K562 (cell line): ENCODE results near the gene CTSF. TPM values are rescaled to one million over a fixed set of nuclear protein-coding genes. Genes with fewer than 3 reads are reported as not detected.
A peak's percentile ranks its signal among the peaks of the same experiment; 100 is the strongest.

Experiments used
- FOXA3 ChIP-seq, 2 experiments: fragments of 450-650 bp in 1 of 2; sonication (generic) in 1 of 2; formaldehyde crosslinking; IDR thresholded peaks in 1 of 2; conservative IDR thresholded peaks in 1 of 2; 2 replicates each; pipeline versions ENCODE4 v1.4.0 to v1.8.0; 2020 to 2022; ENCODE audit warnings: mild to moderate bottlenecking in 2 of 2, missing genetic modification reagents in 1 of 2
- NR3C1 ChIP-seq: sonication (generic); formaldehyde crosslinking; IDR thresholded peaks from 2 replicates; pipeline ENCODE4 v1.8.1; 2022; ENCODE audit warnings: missing genetic modification reagents
- POLR2A ChIP-seq: fragments of 450-650 bp; conservative IDR thresholded peaks from 2 replicates; pipeline ENCODE4 v1.6.1; 2016
- RBFOX2 ChIP-seq: fragments of 200-400 bp; formaldehyde crosslinking; IDR thresholded peaks from 2 replicates; pipeline ENCODE4 v1.6.1; 2017; ENCODE audit warnings: low read depth, mild to moderate bottlenecking, low read length, moderate library complexity
- SIN3A ChIP-seq, 2 experiments: fragments of 150-350 bp in 1 of 2; IDR thresholded peaks; 2 replicates each; pipeline ENCODE4 v1.6.1; 2011 to 2016; ENCODE audit warnings: borderline replicate concordance in 2 of 2, low read depth in 2 of 2, low read length in 2 of 2, mild to moderate bottlenecking in 2 of 2, moderate library complexity in 2 of 2; ENCODE audit not compliant: control insufficient read depth in 1 of 2
- TEAD1 ChIP-seq, 2 experiments: fragments of 450-650 bp in 1 of 2; sonication (generic) in 1 of 2; formaldehyde crosslinking; IDR thresholded peaks; 2 replicates each; pipeline versions ENCODE4 v1.4.0 to v1.8.0; 2020 to 2022; ENCODE audit warnings: mild to moderate bottlenecking in 2 of 2, missing genetic modification reagents in 1 of 2
- YY1 ChIP-seq, 3 experiments: IDR thresholded peaks; 2 replicates each; pipeline ENCODE4 v1.6.1; 2011; ENCODE audit warnings: low read length in 2 of 3, mild to moderate bottlenecking in 2 of 3, moderate library complexity in 2 of 3, borderline replicate concordance in 1 of 3, control low read depth in 1 of 3, low read depth in 1 of 3; ENCODE audit not compliant: insufficient read depth in 3 of 3, insufficient replicate concordance in 2 of 3, control insufficient read depth in 1 of 3, insufficient read length in 1 of 3; ENCODE audit errors: extremely low read depth in 1 of 3
- ZFX ChIP-seq: sonication (generic); formaldehyde crosslinking; IDR thresholded peaks from 2 replicates; pipeline ENCODE4 v1.8.0; 2022; ENCODE audit warnings: mild to moderate bottlenecking, missing genetic modification reagents, moderate library complexity
- ZNF431 ChIP-seq: sonication (generic); formaldehyde crosslinking; IDR thresholded peaks from 2 replicates; pipeline ENCODE4 v1.8.0; 2022; ENCODE audit warnings: mild to moderate bottlenecking, missing genetic modification reagents
- polyA plus RNA-seq, 8 experiments: library from polyadenylated mRNA; depleted of rRNA in 4 of 8; stranded (reverse) in 5 of 8; unstranded in 3 of 8; fragments of >200 nt; fragmentation: Nextera tagmentation in 2 of 8; fragmentation: Illumina TruSeq in 1 of 8; extraction: Ambion mirVana in 2 of 8; extraction: Trizol in 1 of 8; gene quantifications; 2 replicates each; pipeline versions ENCODE4 v1.2.1 to v1.2.3, GENCODE V29; 2011 to 2014; ENCODE audit warnings: inconsistent platforms in 1 of 8, missing spikeins in 1 of 8
- total RNA-seq, 7 experiments: library from RNA; depleted of rRNA in 6 of 7; stranded (reverse); fragments of >200 nt in 6 of 7; fragmentation: Illumina TruSeq in 2 of 7; extraction: Trizol in 2 of 7; gene quantifications; 2 replicates each; pipeline versions ENCODE4 v1.2.1 to v1.2.3, GENCODE V29; 2011 to 2021; ENCODE audit warnings: low replicate concordance in 1 of 7
- TF ChIP-seq, protein P1 (sequence below): fragments of 250-450 bp; sonication (Bioruptor Pico); IDR thresholded peaks from 2 replicates; pipeline ENCODE4 v1.4.0; 2020

CTSF gene
- total and polyA plus RNA-seq, 9 of the 15 experiments (the other 6 are each of a cell fraction or from before 2014, with no cell fraction given) = 0.41 to 10.5 (median 3.8) TPM

DNA sequence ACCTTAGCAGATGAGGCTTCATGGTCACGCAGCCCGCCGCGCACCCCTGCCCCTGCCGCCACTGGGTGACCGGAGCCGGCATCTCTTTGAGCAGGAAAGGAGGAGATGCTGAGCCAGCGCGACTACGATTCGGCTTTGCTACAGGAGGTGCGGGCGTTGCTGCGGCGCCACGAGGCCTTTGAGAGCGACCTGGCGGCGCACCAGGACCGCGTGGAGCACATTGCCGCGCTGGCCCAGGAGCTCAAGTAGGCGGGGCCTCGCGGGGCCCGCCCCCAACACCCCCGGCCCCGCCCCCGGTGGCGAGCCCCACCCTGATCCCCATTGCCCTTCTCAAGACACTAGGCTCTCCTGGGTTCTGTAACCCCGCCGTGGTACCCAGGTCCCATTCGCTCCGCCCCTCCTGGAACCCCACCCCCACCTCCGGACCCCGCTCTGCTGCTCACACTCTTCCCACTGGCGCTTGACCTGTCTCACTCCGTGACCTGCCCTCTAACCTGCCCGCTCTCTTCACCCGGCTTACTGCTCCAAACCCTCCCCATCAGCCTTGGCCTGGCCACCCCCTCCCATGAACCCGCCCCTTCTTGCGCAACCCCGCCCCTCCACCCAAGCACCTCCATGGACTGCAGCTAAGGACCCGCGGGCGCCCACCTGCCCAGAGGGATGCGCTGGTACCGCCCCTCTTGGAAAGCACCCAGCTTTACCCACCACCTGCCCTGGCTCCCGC lies 9.1 kb downstream of the CTSF start (continued):
- TF ChIP-seq YY1 (IDR thresholded peaks at IDR 0.05; ENCODE audit: borderline replicate concordance in 1 of 3, control insufficient read depth in 1 of 3, extremely low read depth in 1 of 3, insufficient read depth in 3 of 3, insufficient read length in 1 of 3, insufficient replicate concordance in 2 of 3, low read depth in 1 of 3, low read length in 2 of 3) (peak in 1 of 3 experiments; percentile 19), ZNF431 (CRISPR knock-in tag) (peak; percentile 87), POLR2A (no peak), NR3C1 (CRISPR knock-in tag) (0 out of 2 replicates have a peak, but pooled peaks have one; percentile 74), TEAD1 (CRISPR knock-in tag; IDR thresholded peaks at IDR 0.05) (peak in 1 of 2 experiments; percentile 53; a peak in 1 of 4 replicates), FOXA3 (CRISPR knock-in tag; conservative IDR thresholded peaks at IDR 0.05 in 1 of 2, IDR thresholded peaks at IDR 0.05 in 1 of 2) (peak in 1 of 2 experiments; percentile 77; a peak in 1 of 4 replicates), RBFOX2 (peak; percentile 62), ZFX (CRISPR knock-in tag) (peak; percentile 61), SIN3A (IDR thresholded peaks at IDR 0.05; ENCODE audit: borderline replicate concordance in 2 of 2, control insufficient read depth in 1 of 2, low read depth in 2 of 2, low read length in 2 of 2) (no peak)
- TF ChIP-seq, protein P1, sequence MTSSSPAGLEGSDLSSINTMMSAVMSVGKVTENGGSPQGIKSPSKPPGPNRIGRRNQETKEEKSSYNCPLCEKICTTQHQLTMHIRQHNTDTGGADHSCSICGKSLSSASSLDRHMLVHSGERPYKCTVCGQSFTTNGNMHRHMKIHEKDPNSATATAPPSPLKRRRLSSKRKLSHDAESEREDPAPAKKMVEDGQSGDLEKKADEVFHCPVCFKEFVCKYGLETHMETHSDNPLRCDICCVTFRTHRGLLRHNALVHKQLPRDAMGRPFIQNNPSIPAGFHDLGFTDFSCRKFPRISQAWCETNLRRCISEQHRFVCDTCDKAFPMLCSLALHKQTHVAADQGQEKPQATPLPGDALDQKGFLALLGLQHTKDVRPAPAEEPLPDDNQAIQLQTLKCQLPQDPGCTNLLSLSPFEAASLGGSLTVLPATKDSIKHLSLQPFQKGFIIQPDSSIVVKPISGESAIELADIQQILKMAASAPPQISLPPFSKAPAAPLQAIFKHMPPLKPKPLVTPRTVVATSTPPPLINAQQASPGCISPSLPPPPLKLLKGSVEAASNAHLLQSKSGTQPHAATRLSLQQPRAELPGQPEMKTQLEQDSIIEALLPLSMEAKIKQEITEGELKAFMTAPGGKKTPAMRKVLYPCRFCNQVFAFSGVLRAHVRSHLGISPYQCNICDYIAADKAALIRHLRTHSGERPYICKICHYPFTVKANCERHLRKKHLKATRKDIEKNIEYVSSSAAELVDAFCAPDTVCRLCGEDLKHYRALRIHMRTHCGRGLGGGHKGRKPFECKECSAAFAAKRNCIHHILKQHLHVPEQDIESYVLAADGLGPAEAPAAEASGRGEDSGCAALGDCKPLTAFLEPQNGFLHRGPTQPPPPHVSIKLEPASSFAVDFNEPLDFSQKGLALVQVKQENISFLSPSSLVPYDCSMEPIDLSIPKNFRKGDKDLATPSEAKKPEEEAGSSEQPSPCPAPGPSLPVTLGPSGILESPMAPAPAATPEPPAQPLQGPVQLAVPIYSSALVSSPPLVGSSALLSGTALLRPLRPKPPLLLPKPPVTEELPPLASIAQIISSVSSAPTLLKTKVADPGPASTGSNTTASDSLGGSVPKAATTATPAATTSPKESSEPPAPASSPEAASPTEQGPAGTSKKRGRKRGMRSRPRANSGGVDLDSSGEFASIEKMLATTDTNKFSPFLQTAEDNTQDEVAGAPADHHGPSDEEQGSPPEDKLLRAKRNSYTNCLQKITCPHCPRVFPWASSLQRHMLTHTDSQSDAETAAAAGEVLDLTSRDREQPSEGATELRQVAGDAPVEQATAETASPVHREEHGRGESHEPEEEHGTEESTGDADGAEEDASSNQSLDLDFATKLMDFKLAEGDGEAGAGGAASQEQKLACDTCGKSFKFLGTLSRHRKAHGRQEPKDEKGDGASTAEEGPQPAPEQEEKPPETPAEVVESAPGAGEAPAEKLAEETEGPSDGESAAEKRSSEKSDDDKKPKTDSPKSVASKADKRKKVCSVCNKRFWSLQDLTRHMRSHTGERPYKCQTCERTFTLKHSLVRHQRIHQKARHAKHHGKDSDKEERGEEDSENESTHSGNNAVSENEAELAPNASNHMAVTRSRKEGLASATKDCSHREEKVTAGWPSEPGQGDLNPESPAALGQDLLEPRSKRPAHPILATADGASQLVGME (CRISPR knock-in tag) = no peak
